ENCODE results near the gene ABCA6. TPM values are rescaled to one million over a fixed set of nuclear protein-coding genes. Genes with fewer than 3 reads are reported as not detected.

ABCA6 gene
- total RNA-seq, 1 donor from 2014 or later: 37.4 TPM

DNA sequence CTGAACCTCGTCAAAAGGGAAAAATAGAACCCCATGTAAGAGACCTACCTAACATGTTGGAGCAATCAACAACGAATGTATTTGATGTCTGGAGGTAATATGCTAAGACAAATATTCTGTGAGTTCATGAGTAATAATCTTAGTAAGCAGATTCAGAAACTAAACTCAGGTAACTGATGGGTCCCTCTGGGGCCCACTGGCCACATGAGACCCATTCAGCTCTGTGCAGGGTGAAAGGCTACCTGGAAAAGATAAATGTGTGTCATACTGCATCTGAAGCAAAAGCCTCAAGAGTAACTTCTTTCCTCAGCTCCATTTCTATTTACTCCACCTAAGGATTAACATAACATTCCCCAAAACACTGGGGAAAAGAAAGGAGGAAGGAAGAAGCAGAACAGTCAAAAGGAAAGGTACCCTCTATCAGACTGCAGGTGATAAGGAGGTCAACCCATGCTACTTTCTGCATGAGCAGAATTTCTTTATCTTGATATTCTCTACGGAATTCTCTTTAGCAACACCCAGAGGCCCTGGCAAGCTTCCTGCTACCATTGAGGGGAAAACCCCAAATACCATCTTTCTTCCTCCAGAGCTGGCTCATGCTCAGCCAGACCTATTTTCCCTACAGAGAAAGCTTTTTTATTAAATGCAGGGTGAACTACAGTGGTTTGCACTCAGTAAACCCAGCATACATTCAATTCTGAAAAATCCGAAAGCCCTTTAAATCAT is 37.7 kb upstream of the ABCA6 start:
- Histone ChIP-seq H3K4me1 (no peaks in the 10 kb centered on the region), H3K27ac (no peak overlapping the region), H3K36me3 (no peaks in the 10 kb centered on the region), H3K27me3 (no peaks in the 10 kb centered on the region), H3K4me3 (no peak overlapping the region), H3K9me3 (no peaks in the 10 kb centered on the region)
- intact Hi-C loops (cut with DNase I): no loop called here
- TF ChIP-seq, protein P1, sequence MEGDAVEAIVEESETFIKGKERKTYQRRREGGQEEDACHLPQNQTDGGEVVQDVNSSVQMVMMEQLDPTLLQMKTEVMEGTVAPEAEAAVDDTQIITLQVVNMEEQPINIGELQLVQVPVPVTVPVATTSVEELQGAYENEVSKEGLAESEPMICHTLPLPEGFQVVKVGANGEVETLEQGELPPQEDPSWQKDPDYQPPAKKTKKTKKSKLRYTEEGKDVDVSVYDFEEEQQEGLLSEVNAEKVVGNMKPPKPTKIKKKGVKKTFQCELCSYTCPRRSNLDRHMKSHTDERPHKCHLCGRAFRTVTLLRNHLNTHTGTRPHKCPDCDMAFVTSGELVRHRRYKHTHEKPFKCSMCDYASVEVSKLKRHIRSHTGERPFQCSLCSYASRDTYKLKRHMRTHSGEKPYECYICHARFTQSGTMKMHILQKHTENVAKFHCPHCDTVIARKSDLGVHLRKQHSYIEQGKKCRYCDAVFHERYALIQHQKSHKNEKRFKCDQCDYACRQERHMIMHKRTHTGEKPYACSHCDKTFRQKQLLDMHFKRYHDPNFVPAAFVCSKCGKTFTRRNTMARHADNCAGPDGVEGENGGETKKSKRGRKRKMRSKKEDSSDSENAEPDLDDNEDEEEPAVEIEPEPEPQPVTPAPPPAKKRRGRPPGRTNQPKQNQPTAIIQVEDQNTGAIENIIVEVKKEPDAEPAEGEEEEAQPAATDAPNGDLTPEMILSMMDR (IDR thresholded peaks at IDR 0.05): no peak
- no peak for DNase-seq (ENCODE audit: low spot score in 2 of 2)

DNA sequence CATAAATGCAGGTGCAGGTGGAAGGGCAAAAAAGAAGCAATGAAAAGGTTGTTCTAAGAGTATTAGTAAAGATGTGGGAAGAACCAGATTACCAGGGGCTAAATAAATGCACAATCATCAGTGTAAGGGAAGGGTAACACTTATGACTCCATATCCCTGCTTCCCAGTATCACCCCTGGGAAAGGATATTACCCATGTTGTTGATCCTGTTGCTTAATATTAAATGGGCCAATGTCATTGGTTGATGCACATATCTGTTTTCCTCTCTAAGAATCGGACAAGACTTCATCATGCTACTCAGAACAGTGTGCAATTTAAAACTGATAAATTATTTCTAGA is 34.7 kb upstream of the ABCA6 start:
- H3K9me3 ChIP-seq: no peaks in the 10 kb centered on the region
- no peak overlapping the region for H3K27ac ChIP-seq
- intact Hi-C loops (cut with DNase I): no loop called here
- TF ChIP-seq, protein P1 (IDR thresholded peaks at IDR 0.05): no peak
- no peaks in the 10 kb centered on the region for H3K27me3 ChIP-seq
- H3K4me3 ChIP-seq: no peak overlapping the region
- no peaks in the 10 kb centered on the region for H3K4me1 ChIP-seq
- no peaks in the 10 kb centered on the region for H3K36me3 ChIP-seq
- no peak for DNase-seq (ENCODE audit: low spot score in 2 of 2)

- DNase-seq (ENCODE audit: low spot score in 2 of 2): no peak
- H3K4me1 ChIP-seq: no peaks in the 10 kb centered on the region
- no peaks in the 10 kb centered on the region for H3K36me3 ChIP-seq
- H3K27me3 ChIP-seq: no peaks in the 10 kb centered on the region
- no peaks in the 10 kb centered on the region for H3K9me3 ChIP-seq
- no peak overlapping the region for H3K4me3 ChIP-seq
- H3K27ac ChIP-seq: no peak overlapping the region
- TF ChIP-seq, protein P1 (IDR thresholded peaks at IDR 0.05): no peak
- intact Hi-C loops (cut with DNase I): no loop called here
Observed at GRCh38 chr17:69175625-69176456, 34.1 kb upstream of the ABCA6 start.

GRCh38 chr17:69175262-69175624 is 33.5 kb upstream of the ABCA6 start:
- no peaks in the 10 kb centered on the region for H3K9me3 ChIP-seq
- no peak overlapping the region for H3K27ac ChIP-seq
- intact Hi-C loops (cut with DNase I): no loop called here
- no peaks in the 10 kb centered on the region for H3K27me3 ChIP-seq
- no peaks in the 10 kb centered on the region for H3K36me3 ChIP-seq
- TF ChIP-seq, protein P1 (IDR thresholded peaks at IDR 0.05): no peak
- DNase-seq (ENCODE audit: low spot score in 2 of 2): no peak
- no peaks in the 10 kb centered on the region for H3K4me1 ChIP-seq
- no peak overlapping the region for H3K4me3 ChIP-seq

DNA sequence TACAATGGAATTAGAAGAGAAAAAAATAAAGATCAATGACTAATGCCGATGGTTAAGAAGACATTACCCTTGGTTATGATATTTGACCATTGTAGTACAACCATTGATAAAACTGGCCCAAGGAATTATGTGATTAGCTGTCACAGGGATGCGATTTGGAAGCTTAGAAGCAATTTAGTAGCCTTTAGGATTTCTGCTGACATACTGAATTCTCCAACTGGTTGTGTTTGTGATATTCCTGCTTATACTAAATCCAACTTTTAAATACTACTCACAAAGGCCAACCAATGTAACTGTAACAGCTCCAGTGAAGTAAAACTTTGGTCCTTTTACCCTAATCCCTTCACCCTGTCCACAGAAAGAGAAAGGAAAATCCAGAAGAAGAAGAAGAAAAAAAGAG is 31.4 kb upstream of the ABCA6 start:
- Histone ChIP-seq H3K9me3 (no peaks in the 10 kb centered on the region), H3K4me3 (no peak overlapping the region), H3K36me3 (no peaks in the 10 kb centered on the region), H3K4me1 (no peaks in the 10 kb centered on the region), H3K27me3 (no peaks in the 10 kb centered on the region), H3K27ac (no peak overlapping the region)
- intact Hi-C loops (cut with DNase I): no loop called here
- TF ChIP-seq, protein P1 (IDR thresholded peaks at IDR 0.05): no peak
- no peak for DNase-seq (ENCODE audit: low spot score in 2 of 2)

All from ascending aorta (tissue), 2 donors.